Measurements from ENCODE around the gene PER2.
A peak's percentile ranks its signal among the peaks of the same experiment; 100 is the strongest.

PER2 gene

GRCh38 chr2:238226698-238227586, 61.5 kb downstream of the PER2 start:
- DNase-seq = no peak

- peak; percentile 32 for DNase-seq
These were observed 62.3 kb downstream of the PER2 start for GRCh38 chr2:238225911-238226697.

GRCh38 chr2:238225121-238225520, 63.3 kb downstream of the PER2 start:
- no peak for DNase-seq

GRCh38 chr2:238224356-238225035, 63.9 kb downstream of the PER2 start:
- no peak for DNase-seq

GRCh38 chr2:238220892-238221521, 67.4 kb downstream of the PER2 start:
- DNase-seq = no peak

GRCh38 chr2:238220274-238220891, 68.0 kb downstream of the PER2 start:
- no peak for DNase-seq

- no peak for DNase-seq
These were observed 71.7 kb downstream of the PER2 start for GRCh38 chr2:238216651-238217184.

GRCh38 chr2:238207006-238207405, 81.4 kb downstream of the PER2 start:
- no peak for DNase-seq

GRCh38 chr2:238203973-238204683, 84.3 kb downstream of the PER2 start:
- no peak for DNase-seq

- DNase-seq = peak; percentile 80
These were observed 85.1 kb downstream of the PER2 start, which contains the start of gene ILKAP for GRCh38 chr2:238203094-238203972. Gene ILKAP (minus strand): TSS chr2:238203695. CDS start chr2:238203553, 142 bp downstream.

- DNase-seq = no peak
These were observed 85.9 kb downstream of the PER2 start for GRCh38 chr2:238202326-238203093.
